ENCODE data around the gene DPF3. TPM values are rescaled to one million over a fixed set of nuclear protein-coding genes. Genes with fewer than 3 reads are reported as not detected.
A peak's percentile ranks its signal among the peaks of the same experiment; 100 is the strongest.

DPF3 gene
- total and polyA plus RNA-seq, 9 of the 15 experiments (the other 6 are each of a cell fraction or from before 2014, with no cell fraction given): 0.21 to 4.9 (median 1.2) TPM

- TF ChIP-seq HDAC2 (IDR thresholded peaks at IDR 0.05): peak; percentile 71; the same call in 1 of the 2 replicates
- TF ChIP-seq ZNF274 (IDR thresholded peaks at IDR 0.05; ENCODE audit: borderline replicate concordance, low read depth, low read length): peak; percentile 23; the same call in 1 of the 2 replicates
- peak in 1 of 3 experiments; percentile 68; a peak in 2 of 6 replicates for TF ChIP-seq ZBTB11 (CRISPR knock-in tag; IDR thresholded peaks at IDR 0.05)
- TF ChIP-seq CBX5 (IDR thresholded peaks at IDR 0.05; ENCODE audit: borderline replicate concordance, low read depth): no peak
- no peak for TF ChIP-seq HMG20B (CRISPR knock-in tag; IDR thresholded peaks at IDR 0.05)
- no peak for TF ChIP-seq MYBL2 (IDR thresholded peaks at IDR 0.05; ENCODE audit: low read depth)
- TF ChIP-seq MYBL2 (CRISPR knock-in tag; IDR thresholded peaks at IDR 0.05; ENCODE audit: borderline replicate concordance): no peak
- peak; percentile 95 for TF ChIP-seq HES1 (IDR thresholded peaks at IDR 0.05; ENCODE audit: low read depth)
- TF ChIP-seq SREBF2 (CRISPR knock-in tag; IDR thresholded peaks at IDR 0.05): no peak
- TF ChIP-seq HNRNPL (IDR thresholded peaks at IDR 0.05; ENCODE audit: low read depth, low read length): no peak
- no peak for TF ChIP-seq ZNF224 (CRISPR knock-in tag; IDR thresholded peaks at IDR 0.05)
- TF ChIP-seq MLX (CRISPR knock-in tag; conservative IDR thresholded peaks at IDR 0.05): no peak
- TF ChIP-seq PREB (CRISPR knock-in tag; IDR thresholded peaks at IDR 0.05): no peak
- no peak for TF ChIP-seq ZBED1 (IDR thresholded peaks at IDR 0.05)
- no peak; the same call in 1 of the 2 replicates for TF ChIP-seq MXI1 (IDR thresholded peaks at IDR 0.05; ENCODE audit: low read depth, low read length)
- TF ChIP-seq ZNF165 (CRISPR knock-in tag; IDR thresholded peaks at IDR 0.05; ENCODE audit: borderline replicate concordance): no peak
- TF ChIP-seq NFIX (CRISPR knock-in tag; IDR thresholded peaks at IDR 0.05; ENCODE audit: low read depth): no peak
- no peak for TF ChIP-seq SLC30A9 (CRISPR knock-in tag; IDR thresholded peaks at IDR 0.05)
- no peak for TF ChIP-seq HCFC1 (IDR thresholded peaks at IDR 0.05; ENCODE audit: low read depth, low read length)
- TF ChIP-seq ZNF384 (IDR thresholded peaks at IDR 0.05; ENCODE audit: low read depth, low read length): no peak
- TF ChIP-seq FIP1L1 (IDR thresholded peaks at IDR 0.05; ENCODE audit: low read depth, low read length, poor library complexity, severe bottlenecking): no peak
- peak; percentile 97 for TF ChIP-seq NCOR1 (IDR thresholded peaks at IDR 0.05)
- no peak for TF ChIP-seq ZBTB1 (CRISPR knock-in tag; IDR thresholded peaks at IDR 0.05; ENCODE audit: borderline replicate concordance, low read depth)
Measured at GRCh38 chr14:72826039-72826438, 67.9 kb downstream of the DPF3 start (continued).

Data from K562 (cell line).